PC-9 (cell line): ENCODE results near the gene FAM199X.

ENCODE experiments used
- EZH2 ChIP-seq: fragments of 200-600 bp; sonication (generic); IDR thresholded peaks from 2 replicates; pipeline ENCODE4 v1.8.0; 2017; ENCODE audit warnings: antibody characterized with exemption, low read depth
- TF ChIP-seq, protein P1 (sequence below): fragments of 200-600 bp; sonication (generic); conservative IDR thresholded peaks from 2 replicates; pipeline ENCODE4 v1.6.1; 2017; ENCODE audit warnings: mixed run types, antibody characterized with exemption, mild to moderate bottlenecking, moderate library complexity

DNA sequence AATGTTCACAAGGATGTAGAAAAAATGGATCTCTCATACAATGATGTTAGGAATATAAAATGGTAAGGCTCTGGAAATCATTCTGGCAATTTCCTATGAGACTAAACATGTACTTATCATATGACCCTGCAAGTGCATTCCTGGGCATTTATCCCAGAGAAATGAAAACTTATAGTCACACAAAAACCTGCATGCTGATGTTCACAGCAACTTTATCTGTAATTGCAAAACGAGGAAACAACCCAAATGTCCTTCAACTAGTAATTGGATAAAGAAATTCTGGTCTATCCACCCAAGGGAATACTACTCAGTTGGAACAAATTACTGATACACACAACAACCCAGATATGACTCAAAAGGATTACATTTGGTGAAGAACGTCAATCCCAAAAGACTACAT is 39.4 kb upstream of the FAM199X start:
- TF ChIP-seq, protein P1, sequence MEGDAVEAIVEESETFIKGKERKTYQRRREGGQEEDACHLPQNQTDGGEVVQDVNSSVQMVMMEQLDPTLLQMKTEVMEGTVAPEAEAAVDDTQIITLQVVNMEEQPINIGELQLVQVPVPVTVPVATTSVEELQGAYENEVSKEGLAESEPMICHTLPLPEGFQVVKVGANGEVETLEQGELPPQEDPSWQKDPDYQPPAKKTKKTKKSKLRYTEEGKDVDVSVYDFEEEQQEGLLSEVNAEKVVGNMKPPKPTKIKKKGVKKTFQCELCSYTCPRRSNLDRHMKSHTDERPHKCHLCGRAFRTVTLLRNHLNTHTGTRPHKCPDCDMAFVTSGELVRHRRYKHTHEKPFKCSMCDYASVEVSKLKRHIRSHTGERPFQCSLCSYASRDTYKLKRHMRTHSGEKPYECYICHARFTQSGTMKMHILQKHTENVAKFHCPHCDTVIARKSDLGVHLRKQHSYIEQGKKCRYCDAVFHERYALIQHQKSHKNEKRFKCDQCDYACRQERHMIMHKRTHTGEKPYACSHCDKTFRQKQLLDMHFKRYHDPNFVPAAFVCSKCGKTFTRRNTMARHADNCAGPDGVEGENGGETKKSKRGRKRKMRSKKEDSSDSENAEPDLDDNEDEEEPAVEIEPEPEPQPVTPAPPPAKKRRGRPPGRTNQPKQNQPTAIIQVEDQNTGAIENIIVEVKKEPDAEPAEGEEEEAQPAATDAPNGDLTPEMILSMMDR = no peak
- no peak for TF ChIP-seq EZH2
